GM21390 (cell line): ENCODE data around the gene APBB2.

ENCODE experiments used
- ATAC-seq: cut with Tn5 transposase; IDR thresholded peaks from one replicate; pipeline ENCODE4 v1.9.1; 2021; ENCODE audit not compliant: unreplicated experiment

Gene APBB2

DNA sequence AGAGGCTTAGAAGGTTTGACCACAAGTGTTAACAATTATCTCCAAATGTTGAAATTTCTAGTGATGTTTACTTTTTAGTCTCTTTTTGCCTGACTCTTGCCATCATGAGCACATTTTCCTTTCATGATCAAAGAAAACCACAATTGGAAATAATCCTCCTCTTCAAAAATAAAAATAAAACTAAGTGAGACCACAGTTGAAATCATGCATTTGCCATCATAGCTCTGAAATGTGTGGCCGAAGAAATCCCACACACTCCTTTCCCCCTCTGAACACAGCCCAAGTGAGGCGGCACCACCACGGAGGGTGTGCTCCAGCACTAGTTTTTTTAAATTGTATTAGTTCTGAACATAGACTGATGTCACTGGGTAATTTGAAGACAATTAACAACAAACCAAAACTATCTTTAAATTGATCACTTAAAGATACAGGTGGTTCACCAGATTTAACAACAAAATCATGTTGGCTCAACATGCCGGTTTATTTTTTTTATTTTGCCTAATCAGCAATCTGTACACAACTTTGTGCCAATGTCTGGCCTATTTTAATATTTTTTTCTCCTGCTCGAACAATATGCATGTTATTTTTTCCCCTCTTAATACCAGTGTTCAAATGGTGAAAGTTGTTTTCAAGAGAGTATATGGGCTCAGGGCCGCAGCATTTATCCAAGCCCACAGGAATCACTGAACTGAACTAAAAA, 17.6 kb downstream of the APBB2 start:
- ATAC-seq = no peak

DNA sequence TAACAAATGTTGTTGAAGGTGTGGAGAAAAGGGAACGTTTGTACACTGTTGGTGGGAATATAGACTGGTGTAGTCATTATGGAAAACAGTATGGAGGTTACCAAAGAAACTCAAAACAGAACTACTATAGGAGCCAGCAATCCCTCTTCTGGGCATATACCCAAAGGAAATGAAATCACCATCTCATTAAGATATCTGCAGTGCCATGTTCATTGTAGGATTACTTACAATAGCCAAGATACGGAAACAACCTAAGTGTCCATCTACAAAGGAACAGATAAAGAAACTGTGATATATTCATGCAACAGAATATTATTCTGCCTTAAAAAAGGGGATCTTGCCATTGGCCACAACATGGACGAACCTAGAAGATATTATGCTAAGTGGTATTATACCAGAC, 22.2 kb downstream of the APBB2 start:
- ATAC-seq = no peak

DNA sequence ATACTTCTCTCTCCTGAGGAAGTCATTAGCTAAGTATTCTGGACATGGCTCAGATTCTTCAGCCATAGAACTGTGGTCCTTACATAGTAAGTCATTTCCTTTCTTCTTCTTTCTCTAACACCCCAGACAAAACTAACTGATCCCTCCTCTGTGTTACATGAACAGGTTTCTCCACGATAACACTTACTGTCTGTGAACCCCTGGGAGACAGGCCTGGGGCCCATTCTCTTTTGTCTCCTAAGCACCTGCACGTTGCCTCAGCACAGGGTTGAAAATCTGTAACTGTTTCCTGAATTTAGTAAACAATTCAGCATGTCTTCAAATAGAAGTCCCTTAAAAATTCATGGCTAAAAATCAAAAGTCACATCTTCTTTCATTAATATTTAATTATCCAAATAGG, 24.7 kb downstream of the APBB2 start:
- ATAC-seq = no peak

DNA sequence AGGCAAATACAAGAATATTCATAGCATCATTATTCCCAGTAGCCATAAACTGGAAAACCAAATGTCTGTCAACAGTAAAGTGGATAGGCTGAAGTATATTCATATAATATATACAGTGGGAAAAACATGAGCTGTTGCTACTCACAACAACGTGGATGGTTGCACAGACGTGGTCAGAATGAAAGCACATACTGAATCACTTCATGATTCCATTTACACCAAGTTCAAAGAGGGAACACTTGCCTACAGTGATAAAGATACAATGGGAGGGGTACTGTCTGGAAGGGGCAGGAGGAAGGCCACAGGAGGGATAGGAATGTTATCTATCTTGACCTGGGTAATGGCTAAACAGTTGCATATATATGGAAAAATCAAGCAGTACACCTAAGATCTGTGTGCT, 25.3 kb downstream of the APBB2 start:
- no peak for ATAC-seq

DNA sequence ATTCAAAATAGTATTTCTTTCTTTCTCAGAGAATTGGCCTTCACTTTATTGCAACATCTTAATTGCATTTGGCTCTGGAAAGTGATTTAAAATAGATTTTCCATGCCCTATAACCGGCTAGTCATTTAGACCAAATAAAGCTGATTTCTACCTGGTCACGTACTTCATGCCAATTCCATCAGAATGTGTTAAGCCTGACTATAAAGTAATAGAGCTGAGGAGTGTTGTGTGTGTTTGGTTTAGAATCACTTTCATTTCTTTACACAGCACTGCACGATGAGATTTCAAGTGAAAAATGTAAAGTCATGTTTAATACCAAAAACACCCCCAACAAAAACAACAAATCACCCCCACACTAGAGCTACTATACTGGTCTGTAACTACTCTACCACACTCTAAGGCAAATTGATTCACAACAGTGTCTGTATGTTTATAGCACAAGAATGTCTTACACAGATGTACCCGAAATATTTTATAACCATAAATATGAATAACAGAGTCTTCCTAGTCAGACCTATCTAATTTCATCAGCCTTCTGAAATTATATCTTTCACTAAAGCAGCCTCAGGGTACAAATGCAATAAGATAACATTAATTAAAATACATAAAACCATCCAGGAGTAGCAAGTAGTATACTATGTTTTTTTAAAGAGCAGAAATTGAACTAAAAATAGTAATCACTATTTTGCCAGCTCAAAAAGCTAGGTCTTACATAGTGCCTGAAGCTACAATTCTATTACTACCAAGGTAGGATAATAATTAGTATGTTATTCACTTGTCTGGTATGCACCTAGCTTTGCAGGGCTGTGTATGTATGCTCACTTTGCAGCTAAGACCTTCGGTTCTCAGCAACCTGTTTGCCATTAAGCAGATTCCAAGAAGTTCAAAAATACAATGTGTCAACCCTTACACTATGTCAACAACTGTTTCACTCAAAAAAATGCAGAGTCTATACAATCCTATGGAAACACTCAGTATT, 28.4 kb downstream of the APBB2 start:
- no peak for ATAC-seq

DNA sequence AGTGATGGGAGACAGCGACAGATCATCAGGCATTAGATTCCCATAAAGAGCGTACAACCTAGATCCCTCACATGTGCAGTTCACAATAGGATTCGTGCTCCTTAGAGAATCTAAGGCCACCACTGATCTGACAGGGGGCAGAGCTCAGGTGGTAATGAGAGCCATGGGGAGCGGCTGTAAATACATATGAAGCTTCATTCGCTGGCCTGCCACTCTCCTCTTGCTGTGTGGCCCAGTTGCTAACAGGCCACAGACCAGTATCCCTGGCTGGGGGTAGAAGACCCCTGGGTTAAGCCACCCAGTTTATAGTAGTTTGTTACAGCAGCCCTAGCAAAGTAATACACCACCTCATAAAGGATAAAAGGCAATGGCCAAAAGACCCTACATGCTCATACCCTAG, 30.3 kb downstream of the APBB2 start:
- ATAC-seq = no peak

DNA sequence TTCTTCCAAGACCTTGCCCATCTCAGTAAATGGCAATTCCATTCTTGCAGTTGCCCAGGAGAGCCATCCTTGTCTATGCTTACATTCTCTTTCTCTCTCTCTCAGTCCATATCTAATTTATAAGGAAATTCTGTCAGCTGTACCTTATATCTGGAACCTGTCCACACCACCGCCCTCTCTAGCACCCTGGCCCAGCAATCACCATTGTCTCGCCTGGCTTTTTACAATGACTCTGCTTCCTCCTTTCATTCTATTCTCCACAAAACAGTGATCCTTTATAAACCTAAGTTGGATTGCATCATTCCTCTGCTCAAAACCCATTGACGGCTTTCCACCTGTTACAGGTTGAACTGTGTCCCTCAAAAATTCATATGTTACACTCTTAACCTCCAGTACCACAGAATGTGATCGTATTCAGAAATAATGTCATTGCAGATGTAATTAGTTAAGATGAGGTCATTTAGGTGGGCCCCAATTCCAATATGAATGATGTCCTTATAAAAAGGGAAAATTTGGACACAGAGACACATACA, 31.3 kb downstream of the APBB2 start:
- no peak for ATAC-seq

DNA sequence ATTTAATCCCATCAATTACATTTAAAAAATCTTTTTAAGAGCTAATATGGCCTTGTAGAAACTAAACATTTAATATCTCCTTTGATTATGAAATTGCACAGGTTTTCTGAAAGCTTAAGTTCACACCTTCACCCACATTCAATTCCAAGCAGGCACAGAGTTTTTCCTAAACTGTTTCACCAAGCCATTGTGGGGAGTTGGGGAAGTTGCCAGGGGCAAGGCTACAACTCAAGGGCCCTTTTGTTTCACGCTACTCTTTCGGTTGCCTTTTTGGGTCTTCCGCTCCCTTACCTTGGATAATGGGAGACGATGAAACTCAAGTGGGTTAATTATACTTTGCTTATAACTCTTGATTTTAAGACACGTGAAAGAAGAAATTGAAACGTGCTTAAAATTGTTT, 33.3 kb downstream of the APBB2 start:
- ATAC-seq = no peak

DNA sequence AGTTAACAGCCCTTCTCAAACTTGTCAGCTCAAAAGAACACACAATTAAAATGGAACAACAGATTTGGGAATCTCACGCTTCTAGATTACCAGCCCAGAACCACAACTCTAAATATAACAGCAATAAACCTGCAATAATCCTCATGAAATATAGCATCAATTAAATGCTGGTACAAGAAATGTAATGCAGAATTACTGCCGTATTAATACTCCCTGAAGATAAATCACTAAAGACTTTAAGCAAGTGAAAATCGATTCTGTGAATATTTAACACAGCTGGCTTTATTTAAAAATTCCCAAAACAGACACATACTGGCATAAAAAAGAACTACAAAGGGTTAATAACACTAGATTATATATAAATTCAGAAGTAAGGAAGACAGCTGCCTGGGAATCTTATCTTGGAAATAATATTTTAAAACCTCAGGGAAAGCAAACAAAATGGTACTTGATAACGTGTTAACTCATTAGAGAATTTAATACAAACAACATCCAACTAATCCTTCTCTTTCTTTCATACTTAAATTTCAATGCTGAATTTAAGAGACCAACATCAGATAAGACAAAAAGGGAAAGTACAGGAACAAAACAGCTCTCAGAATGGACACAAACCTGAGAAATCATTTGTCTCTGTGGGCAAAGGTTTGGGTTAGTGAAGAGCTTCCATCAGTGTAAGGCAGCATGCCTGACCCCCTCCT, 34.7 kb downstream of the APBB2 start:
- ATAC-seq = no peak

DNA sequence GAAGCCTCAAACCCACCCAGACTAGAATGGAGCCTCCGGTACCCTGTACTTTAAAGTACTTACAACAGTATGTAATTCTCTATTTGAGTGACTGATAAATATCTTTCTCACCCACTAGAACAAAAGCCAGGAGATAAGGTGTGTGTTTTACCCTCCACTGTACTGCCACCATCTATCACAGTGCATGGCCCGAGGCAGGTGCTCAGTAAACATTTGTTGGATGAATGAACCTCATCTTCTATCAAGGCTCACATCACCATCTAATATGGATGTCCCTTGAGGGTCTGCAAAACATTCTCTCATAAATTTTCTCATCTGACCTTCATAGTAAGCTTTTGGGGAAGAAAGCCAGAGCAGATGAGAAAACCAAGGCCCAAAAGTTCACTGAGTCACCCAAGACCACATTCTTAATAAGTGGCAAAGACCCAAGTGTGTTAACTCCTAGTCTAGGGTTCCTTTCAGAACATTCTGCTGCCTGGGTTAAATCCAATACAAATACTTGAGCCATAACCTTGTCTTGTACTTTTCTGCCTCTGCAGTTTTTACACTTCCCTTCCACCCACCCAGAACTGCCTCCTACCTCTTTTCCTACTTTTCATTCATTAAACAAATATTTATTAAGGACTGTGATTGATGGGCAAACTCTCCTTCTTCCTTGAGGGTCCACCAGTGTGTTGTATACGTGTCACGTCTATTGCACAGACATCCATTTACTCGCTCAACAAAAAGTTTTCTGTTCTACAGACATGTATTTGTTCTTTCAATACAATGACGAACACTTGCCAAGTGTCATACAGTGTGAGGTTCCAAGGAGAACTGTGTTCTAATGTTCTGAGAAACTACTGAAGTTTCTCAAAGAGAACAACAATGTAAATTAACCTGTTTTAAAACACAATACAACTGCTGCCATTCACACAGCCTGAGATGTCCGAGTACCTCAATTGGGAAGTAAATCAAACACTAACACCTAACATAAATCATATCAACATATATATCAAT, 35.7 kb downstream of the APBB2 start:
- ATAC-seq = no peak

DNA sequence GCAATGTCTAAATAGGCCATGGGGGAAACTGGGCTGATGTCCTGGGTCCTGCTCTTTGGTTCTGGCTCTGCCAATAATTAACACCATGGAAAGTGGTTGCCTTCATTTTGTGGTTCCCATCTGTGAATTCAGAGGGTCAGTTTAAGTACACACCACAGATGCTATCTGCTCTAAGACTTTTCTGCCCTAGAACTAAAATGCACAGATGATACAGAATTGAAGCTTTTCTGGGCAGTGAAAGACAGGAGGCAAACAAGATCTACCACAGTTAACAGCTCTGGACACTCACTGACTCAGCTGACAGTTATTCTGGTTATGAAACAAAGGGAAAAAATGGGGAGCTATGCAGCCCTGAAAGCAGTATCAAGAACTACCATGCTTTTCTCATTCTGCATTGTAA, 37.3 kb downstream of the APBB2 start:
- no peak for ATAC-seq

DNA sequence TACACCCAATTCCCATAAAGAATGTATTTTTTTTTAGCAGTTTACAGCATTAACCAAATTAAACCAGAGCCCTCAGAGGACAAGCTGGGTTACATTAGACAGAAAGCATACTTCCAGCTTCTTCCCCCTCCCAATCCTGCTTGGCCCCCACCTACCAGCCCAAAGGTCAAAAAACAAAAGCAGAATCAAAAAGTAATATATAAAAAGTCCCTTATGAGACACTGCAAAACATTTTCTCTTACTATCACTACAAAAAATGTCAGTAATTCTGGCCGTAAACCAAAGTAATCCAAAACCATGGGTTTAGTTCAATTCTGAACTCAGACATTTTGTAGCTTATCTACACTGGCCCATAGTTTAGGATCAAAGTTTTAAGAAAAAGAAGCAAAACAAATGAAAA, 38.0 kb downstream of the APBB2 start:
- no peak for ATAC-seq

DNA sequence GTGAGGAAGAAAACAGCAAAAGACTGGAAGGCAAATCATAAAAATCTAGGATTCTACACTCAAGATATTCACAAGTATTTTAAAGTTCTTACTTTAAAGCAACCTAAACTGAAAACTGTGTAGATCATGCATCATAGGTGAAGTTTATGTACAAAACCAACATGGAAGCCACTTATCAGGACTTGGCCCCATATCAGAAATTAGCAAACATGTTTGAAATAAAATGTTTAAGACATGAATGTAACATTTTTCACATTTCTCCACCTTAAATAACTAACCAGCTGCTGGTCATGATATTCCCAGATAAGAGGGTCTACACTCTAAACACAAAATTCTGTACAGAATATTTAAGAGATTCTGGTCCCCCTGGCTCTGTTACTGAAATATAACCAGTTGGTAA, 38.5 kb downstream of the APBB2 start:
- no peak for ATAC-seq

DNA sequence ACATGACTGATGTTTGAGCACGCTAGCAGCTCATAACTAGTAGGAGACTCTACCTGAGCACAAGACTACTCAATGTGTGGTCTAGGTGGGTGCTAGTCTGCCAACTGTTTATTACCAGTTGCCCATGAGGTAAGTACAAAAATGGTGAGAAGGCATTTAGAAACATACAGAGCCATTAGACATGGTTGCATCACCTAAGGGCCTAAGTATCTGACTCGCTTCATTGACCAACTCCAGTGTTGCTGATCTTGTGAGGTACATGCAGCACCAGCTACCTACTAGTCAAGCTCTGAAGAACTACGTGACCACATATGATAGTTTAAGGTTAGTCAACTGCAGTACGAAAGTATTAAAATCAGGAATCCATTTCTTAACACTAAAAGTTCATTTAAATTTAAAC, 39.9 kb downstream of the APBB2 start:
- no peak for ATAC-seq

DNA sequence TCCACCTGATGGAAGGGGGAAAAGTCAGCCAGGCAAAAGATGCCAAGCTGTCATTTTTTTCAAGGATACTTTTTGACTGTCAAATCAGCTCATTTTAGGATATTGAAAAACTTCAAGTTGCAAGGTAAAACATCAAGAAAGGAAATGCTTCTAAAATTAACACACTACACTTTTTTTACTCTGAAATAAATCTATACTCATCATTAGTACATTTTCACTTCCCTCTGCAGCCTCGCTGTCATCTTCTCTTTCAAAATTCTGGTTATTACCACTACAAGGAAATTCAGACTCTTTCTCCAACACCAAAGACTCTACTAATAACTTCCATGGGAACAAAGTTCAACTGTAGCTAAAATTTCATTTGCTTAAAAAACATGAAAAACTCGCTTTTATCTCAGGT, 41.6 kb downstream of the APBB2 start:
- no peak for ATAC-seq

DNA sequence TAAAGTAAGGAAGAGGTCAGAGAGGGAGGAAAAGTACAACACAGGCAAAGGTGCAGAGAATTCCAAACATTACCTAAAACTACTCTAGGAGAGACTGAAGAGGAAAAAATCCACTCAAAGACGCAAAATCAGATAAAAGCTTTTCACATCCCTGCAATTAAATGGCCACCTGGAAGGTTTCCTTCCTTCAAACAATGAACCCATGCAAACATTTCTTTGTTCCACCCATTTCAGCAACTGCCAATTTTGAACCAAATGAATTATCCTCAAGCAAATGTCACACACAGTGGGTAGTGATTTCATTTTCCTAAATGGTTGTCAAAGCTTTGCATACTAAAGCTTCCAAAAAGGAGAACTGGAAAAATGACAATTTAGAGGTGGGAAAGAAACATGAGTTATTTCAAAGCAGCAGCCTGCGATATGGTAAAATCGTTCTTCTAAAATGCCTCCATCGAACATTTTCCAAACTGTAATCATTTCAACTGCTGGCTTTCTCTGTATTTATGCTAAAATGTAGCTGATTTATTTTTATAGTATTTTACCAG, 45.0 kb downstream of the APBB2 start:
- ATAC-seq = no peak

DNA sequence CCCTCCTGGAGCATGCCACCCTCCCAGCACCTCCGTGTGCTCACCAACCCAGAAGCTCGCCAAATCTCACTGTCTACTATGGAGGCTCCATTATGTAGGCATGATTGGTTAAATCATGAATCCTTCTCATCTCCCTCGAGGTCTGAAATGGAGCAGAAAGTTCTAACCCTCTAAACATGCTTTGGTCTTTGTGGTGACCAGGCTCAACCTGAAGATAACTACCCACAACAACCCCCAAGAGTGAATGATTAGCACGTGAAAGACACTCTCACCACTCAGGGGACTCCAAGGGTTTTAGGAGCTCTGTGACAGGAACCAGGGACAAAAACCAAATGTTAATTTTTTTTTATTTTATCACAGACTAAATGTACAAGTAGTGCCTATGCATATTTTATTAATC, 47.2 kb downstream of the APBB2 start:
- ATAC-seq = no peak

DNA sequence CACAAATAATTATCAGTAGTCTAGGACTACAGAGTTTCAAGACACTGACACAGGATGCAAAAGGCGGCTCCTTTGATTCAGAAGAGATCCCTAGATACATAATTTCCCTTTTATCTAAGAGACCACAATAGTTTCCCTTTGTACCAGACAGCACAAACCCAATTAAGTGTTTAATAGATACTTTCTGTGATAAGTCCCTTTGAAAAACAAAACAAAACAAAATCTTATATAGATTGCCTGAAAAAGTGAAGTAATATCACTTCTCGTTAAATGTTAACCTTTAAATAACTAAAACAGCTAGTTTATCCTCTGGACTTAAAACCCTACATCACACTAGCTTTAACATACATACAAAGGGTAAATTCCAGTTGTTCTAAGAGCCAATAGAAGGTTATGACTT, 49.9 kb downstream of the APBB2 start:
- no peak for ATAC-seq

DNA sequence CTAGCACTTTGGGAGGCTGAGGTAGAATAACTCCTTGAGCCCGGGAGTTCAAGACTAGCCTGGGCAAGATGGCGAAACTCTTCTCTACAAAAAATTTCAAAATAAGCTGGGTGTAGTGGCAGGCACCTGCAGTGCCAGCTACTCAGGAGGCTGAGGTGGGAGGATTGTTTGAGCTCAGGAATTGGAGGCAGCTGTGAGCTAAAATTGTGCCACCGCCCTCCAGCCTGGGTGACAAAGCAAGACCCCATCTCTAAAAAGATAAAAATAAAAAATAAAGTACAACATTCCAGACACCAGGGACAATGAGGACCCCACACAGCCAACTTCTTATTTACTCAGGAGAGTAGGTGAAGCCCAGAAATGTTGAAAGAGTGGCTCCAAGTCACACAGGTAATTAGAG, 53.0 kb downstream of the APBB2 start:
- ATAC-seq = no peak

DNA sequence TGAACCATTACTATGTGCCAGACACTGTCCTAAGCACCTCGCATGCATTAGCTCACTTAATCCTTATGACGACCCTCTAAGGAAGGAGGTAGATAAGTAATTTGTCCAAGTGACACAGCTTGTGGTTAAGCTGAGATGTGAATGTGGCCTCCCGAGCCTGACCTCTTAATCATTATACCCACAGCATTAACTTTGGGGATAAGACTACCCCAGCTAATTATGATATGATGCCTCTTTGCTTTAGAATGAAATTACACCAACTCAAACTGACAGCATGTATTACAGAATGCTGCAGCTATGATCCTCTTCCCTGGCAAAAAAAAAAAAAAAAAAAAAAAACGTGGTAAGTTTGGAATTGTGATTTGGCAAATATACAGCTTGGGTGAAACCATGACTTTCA, 53.5 kb downstream of the APBB2 start:
- no peak for ATAC-seq
